PC-9 (cell line): Measurements from ENCODE around the gene NOTCH3. TPM values are rescaled to one million over a fixed set of nuclear protein-coding genes. Genes with fewer than 3 reads are reported as not detected.

Experiments
- BruUV-seq: library from RNA; stranded (reverse); fragments of 400-500 nt; replicated peaks from 2 replicates; lab custom pipeline; 2021; lab: Mats Ljungman, UMichigan
- CTCF ChIA-PET: fragments of 300-600 bp; sonication (Branson Sonifier 250); formaldehyde crosslinking; loops from one replicate; lab custom pipeline; 2022; ENCODE audit warnings: antibody characterized with exemption; lab: Charles Lee
- POLR2A ChIA-PET: fragments of 300-600 bp; sonication (Branson Sonifier 250); formaldehyde crosslinking; loops from one replicate; lab custom pipeline; 2022; ENCODE audit warnings: antibody characterized with exemption; ENCODE audit not compliant: unreplicated experiment; lab: Charles Lee
- DNase-seq, 2 experiments: peaks; one replicate each; pipeline versions ENCODE4 v3.0.0 to v3.0.0-alpha.2; 2015 to 2022; ENCODE audit warnings: mixed read lengths in 1 of 2
- H2AFZ ChIP-seq: fragments of 200-600 bp; sonication (generic); 2 replicates; pipeline ENCODE4 v1.8.1; 2017; ENCODE audit warnings: antibody characterized with exemption
- H3F3A ChIP-seq: fragments of 200-600 bp; sonication (generic); 2 replicates; pipeline ENCODE4 v1.8.1; 2017; ENCODE audit warnings: antibody characterized with exemption, mild to moderate bottlenecking, low read depth; ENCODE audit not compliant: insufficient read depth
- H3K27ac ChIP-seq: fragments of 200-600 bp; sonication (generic); 2 replicates; pipeline ENCODE4 v1.6.1; 2016; ENCODE audit warnings: mixed run types
- H3K27me3 ChIP-seq: fragments of 200-600 bp; sonication (generic); 2 replicates; pipeline ENCODE4 v1.6.1; 2016; ENCODE audit warnings: low read depth, mixed run types; ENCODE audit not compliant: insufficient read depth
- H3K36me3 ChIP-seq: fragments of 200-600 bp; sonication (generic); 2 replicates; pipeline ENCODE4 v1.6.1; 2016; ENCODE audit warnings: low read depth, mixed run types
- H3K4me1 ChIP-seq: fragments of 200-600 bp; sonication (generic); replicated peaks from 2 replicates; pipeline ENCODE4 v1.6.1; 2016; ENCODE audit warnings: mixed run types; ENCODE audit not compliant: insufficient read depth
- H3K4me2 ChIP-seq: fragments of 200-600 bp; sonication (generic); 2 replicates; pipeline ENCODE4 v1.6.1; 2017; ENCODE audit warnings: mixed run types
- H3K4me3 ChIP-seq: fragments of 200-600 bp; sonication (generic); 2 replicates; pipeline ENCODE4 v1.6.1; 2016; ENCODE audit warnings: mixed run types
- H3K79me2 ChIP-seq: fragments of 200-600 bp; sonication (generic); 2 replicates; pipeline ENCODE4 v1.6.1; 2017; ENCODE audit warnings: low read depth, mixed run types
- H3K9me2 ChIP-seq: fragments of 200-600 bp; sonication (generic); 2 replicates; pipeline ENCODE4 v1.8.1; 2017; ENCODE audit warnings: mild to moderate bottlenecking; ENCODE audit not compliant: insufficient read depth
- H3K9me3 ChIP-seq: fragments of 200-600 bp; sonication (generic); 2 replicates; pipeline ENCODE4 v1.8.1; 2016; ENCODE audit warnings: low read depth; ENCODE audit not compliant: insufficient read depth
- H4K20me1 ChIP-seq: fragments of 200-600 bp; sonication (generic); 2 replicates; pipeline ENCODE4 v1.8.1; 2017; ENCODE audit not compliant: insufficient read depth
- CTCF ChIP-seq: fragments of 200-600 bp; sonication (generic); conservative IDR thresholded peaks from 2 replicates; pipeline ENCODE4 v1.6.1; 2017; ENCODE audit warnings: mixed run types, antibody characterized with exemption, mild to moderate bottlenecking, moderate library complexity
- EZH2 ChIP-seq: fragments of 200-600 bp; sonication (generic); IDR thresholded peaks from 2 replicates; pipeline ENCODE4 v1.8.0; 2017; ENCODE audit warnings: antibody characterized with exemption, low read depth
- intact Hi-C: fragments of 100-400 bp; cut with micrococcal nuclease; formaldehyde crosslinking; loops from one replicate; pipeline ENCODE4 v1.10.0; 2022; ENCODE audit not compliant: unreplicated experiment
- total RNA-seq: library from RNA; stranded (reverse); gene quantifications from 2 replicates; pipeline ENCODE4 v1.2.3, GENCODE V29; 2021

NOTCH3 gene
- total RNA-seq, 1 experiment from 2014 or later: 115 TPM

- H3K36me3 ChIP-seq: peaks cover 12% of the 10 kb centered on the region; the same call in 1 of the 2 replicates
- H3K4me2 ChIP-seq: peak overlapping the region; percentile 33
- H4K20me1 ChIP-seq: no peaks in the 10 kb centered on the region
- ChIA-PET CTCF (no interaction called here), POLR2A (no interaction called here)
- H3K4me3 ChIP-seq: no peak overlapping the region
- no peaks in the 10 kb centered on the region for H3K27me3 ChIP-seq
- H2AFZ ChIP-seq: no peak overlapping the region
- no peaks in the 10 kb centered on the region for H3K4me1 ChIP-seq
- BruUV-seq: no TSS peak
- intact Hi-C loops: no loop called here
- no peaks in the 10 kb centered on the region for H3K79me2 ChIP-seq
- no peak overlapping the region for H3K27ac ChIP-seq
- no peak for DNase-seq
- no peaks in the 10 kb centered on the region for H3K9me2 ChIP-seq
- peaks cover 30% of the 10 kb centered on the region for H3F3A ChIP-seq
- TF ChIP-seq EZH2 (no peak), CTCF (no peak)
- no peaks in the 10 kb centered on the region for H3K9me3 ChIP-seq
Observed at GRCh38 chr19:15223649-15224361, 23.0 kb upstream of the NOTCH3 start.

- BruUV-seq: TSS peak; percentile 10
- CTCF ChIA-PET: no interaction called here
- POLR2A ChIA-PET: no interaction called here
Observed at GRCh38 chr19:15222738-15223648, 22.2 kb upstream of the NOTCH3 start.

More at GRCh38 chr19:15222738-15223648, 22.2 kb upstream of the NOTCH3 start:
- intact Hi-C loops: no loop called here
- Histone ChIP-seq H4K20me1 (no peaks in the 10 kb centered on the region), H3K27me3 (no peaks in the 10 kb centered on the region), H3F3A (peaks cover 28% of the 10 kb centered on the region), H3K79me2 (no peaks in the 10 kb centered on the region), H3K9me3 (no peaks in the 10 kb centered on the region), H3K9me2 (no peaks in the 10 kb centered on the region), H3K4me2 (peak overlapping the region; percentile 33), H3K4me1 (no peaks in the 10 kb centered on the region), H2AFZ (no peak overlapping the region), H3K36me3 (peaks cover 10% of the 10 kb centered on the region; the same call in 1 of the 2 replicates), H3K27ac (no peak overlapping the region), H3K4me3 (no peak overlapping the region)
- TF ChIP-seq CTCF (no peak), EZH2 (no peak)
- peak; percentile 75 to 89 for DNase-seq
